Coronary artery (tissue), 2 donors: ENCODE measurements around the gene PREB.
A peak's percentile ranks its signal among the peaks of the same experiment; 100 is the strongest.
"Not testable (repeated sequence)": the region's sequence is repeated elsewhere in the genome, so short reads cannot be mapped to it uniquely, and the experiment has no call there.

ENCODE experiments used
- DNase-seq: peaks from one replicate; pipeline ENCODE4 v3.0.0-alpha.2; 2017; ENCODE audit warnings: low spot score
- H3K27ac ChIP-seq, 2 donors: fragments of 200-600 bp; sonication (generic); one replicate each; pipeline ENCODE4 v1.5.1; 2016 to 2019
- H3K4me3 ChIP-seq: fragments of 200-600 bp; sonication (generic); 2 replicates; pipeline ENCODE4 v1.5.1; 2016; ENCODE audit warnings: mild to moderate bottlenecking, moderate library complexity
- TF ChIP-seq, protein P1 (sequence below): fragments of 200-600 bp; sonication (generic); IDR thresholded peaks from one replicate; pipeline ENCODE4 v1.5.1; 2019; ENCODE audit warnings: antibody characterized with exemption

PREB gene, protein sequence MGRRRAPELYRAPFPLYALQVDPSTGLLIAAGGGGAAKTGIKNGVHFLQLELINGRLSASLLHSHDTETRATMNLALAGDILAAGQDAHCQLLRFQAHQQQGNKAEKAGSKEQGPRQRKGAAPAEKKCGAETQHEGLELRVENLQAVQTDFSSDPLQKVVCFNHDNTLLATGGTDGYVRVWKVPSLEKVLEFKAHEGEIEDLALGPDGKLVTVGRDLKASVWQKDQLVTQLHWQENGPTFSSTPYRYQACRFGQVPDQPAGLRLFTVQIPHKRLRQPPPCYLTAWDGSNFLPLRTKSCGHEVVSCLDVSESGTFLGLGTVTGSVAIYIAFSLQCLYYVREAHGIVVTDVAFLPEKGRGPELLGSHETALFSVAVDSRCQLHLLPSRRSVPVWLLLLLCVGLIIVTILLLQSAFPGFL

DNA sequence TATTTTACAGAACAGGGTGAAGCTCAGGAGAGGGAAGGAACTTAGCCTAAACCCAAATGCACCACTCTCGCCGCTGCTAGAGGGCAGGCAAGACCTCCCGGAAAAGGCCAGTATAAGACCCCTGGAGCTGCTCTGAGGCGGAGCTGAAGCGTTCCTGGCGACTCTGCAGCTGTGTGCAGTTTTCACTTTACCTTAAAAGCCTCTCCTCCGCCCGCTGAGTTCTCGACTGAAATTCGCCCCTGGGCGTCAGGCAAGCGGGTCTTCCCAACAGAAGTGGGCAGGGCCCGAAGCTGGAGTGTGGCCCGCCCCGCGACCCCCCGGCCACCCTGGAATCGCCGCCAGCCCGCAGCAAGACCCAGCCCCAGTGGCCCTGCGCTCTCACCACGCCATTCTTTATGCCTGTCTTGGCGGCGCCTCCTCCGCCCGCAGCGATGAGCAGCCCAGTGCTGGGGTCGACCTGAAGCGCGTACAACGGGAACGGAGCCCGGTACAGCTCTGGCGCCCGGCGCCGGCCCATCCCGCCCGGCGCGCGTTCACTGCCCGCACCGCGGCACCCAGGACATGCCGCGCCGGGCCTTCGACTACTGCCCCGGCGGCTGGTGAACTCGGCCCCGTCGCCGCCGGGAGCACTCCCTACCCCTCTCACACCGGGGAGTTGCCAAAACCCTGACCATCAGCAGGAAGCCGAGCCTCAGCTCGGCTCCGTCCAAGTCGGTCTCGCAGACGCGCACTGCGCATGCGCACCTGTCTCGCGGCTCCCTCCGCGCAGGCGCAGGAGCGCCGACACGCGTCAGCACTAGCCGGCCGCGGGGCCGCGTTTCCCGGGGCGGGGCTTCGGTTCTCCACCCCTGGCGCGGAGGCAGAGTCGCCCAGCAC is at the start of gene PREB:
PREB (minus strand) TSS at position 732 of the 876 bp plus-strand sequence; CDS start at position 517, 215 bp downstream.
- peak within 1 kb of the TSS; percentile 66 to 96 for H3K27ac ChIP-seq
- TF ChIP-seq, protein P1, sequence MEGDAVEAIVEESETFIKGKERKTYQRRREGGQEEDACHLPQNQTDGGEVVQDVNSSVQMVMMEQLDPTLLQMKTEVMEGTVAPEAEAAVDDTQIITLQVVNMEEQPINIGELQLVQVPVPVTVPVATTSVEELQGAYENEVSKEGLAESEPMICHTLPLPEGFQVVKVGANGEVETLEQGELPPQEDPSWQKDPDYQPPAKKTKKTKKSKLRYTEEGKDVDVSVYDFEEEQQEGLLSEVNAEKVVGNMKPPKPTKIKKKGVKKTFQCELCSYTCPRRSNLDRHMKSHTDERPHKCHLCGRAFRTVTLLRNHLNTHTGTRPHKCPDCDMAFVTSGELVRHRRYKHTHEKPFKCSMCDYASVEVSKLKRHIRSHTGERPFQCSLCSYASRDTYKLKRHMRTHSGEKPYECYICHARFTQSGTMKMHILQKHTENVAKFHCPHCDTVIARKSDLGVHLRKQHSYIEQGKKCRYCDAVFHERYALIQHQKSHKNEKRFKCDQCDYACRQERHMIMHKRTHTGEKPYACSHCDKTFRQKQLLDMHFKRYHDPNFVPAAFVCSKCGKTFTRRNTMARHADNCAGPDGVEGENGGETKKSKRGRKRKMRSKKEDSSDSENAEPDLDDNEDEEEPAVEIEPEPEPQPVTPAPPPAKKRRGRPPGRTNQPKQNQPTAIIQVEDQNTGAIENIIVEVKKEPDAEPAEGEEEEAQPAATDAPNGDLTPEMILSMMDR, result no peak
- peak; percentile 96 for DNase-seq
- H3K4me3 ChIP-seq, result peak within 1 kb of the TSS; percentile 94

DNA sequence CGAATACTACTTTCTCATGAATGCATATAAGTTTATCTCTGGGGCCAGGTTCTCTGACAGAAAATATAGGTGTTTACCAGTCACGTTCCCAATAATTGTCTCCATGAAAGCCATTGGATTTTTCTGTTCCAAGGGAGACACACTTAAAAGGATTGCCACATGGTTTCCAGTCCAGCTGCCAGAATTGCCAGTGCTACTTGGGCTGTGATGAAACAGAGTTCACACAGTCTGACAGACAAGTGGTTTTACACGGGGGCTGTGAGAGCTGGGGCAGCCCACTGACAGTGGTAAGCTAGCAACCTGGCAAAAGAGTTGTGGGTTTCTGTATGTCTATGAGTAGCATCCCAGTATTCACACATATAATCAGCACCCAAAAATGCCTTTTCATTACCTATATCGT is 49.7 kb upstream of the PREB start:
- DNase-seq, result no peak
- peak overlapping the region; percentile 61 to 90 for H3K27ac ChIP-seq
- TF ChIP-seq, protein P1, result no peak
- no peak overlapping the region for H3K4me3 ChIP-seq

DNA sequence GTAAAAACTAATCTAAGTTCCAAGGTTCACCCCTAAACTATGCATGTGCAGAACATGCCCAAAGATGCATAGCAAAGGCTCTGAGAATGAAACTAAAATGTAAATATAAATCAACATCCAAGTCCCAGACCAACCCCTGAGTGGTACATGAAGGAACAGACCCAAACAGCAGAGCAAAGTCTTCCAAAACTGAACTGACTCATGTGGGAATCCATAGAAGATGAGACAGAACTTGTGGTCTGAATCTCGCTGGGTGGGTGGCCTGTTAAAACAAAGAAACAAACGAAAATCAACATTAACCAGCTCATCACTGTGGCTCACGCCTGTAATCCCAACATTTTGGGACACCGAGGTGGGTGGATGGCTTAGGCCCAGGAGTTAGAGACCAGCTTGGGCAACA is 47.9 kb upstream of the PREB start:
- Histone ChIP-seq H3K27ac (peak overlapping the region in 1 of 2 donors; percentile 13), H3K4me3 (no peak overlapping the region)
- DNase-seq, result no peak
- TF ChIP-seq, protein P1, result no peak

DNA sequence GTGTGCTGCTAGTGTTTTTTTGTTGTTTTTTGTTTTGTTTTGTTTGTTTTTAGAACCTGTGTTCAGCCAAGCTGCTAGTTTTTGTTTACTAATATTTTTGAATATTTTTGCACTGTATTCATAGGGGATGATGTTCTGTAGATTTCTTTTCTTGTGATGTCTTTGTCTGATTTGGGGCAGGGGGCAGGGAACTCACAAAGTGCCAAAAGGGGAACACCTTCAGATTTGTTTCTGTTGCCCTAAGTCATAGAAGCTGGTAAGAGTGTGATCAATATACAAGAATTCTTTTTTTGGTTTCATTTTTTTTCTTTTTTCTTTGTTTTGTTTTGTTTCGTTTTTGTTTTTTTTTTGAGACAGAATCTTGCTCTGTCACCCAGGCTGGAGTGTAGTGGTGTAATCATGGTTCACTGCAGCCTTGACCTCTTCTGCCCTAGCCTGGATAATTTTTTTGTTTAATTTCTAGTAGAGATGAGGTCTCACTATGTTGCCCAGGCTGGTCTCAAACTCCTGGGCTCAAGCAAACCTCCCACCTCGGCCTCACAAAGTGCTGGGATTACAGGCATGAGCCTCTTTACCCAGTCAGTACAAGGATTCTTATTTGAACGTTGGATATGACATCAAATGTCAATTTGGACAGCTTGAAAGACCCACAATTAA is 45.0 kb upstream of the PREB start:
- TF ChIP-seq, protein P1, result no peak
- peak overlapping the region in 1 of 2 donors; percentile 43 for H3K27ac ChIP-seq
- DNase-seq, result no peak

DNA sequence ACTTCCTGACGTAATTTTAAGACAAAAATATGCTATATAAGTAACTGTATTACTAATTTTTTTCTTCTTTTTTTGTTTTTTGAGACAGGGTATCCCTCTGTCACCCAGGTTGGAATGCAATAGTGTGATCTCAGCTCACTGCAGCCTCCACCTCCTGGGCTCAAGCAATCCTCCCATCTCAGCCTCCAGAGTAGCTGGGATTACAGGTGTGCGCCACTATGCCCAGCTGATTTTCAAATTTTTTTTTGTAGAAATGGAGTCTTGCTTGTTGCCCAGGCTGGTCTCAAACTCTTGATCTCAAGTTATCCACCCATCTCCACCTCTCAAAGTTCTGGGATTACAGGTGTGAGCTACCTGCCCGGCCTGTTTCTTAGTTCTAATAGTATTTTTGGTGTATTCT is 44.0 kb upstream of the PREB start:
- no peak overlapping the region for H3K4me3 ChIP-seq
- no peak overlapping the region for H3K27ac ChIP-seq
- DNase-seq, result no peak
- TF ChIP-seq, protein P1, result no peak

More for the DNA sequence above, 45.0 kb upstream of the PREB start:
- H3K4me3 ChIP-seq, result no peak overlapping the region

DNA sequence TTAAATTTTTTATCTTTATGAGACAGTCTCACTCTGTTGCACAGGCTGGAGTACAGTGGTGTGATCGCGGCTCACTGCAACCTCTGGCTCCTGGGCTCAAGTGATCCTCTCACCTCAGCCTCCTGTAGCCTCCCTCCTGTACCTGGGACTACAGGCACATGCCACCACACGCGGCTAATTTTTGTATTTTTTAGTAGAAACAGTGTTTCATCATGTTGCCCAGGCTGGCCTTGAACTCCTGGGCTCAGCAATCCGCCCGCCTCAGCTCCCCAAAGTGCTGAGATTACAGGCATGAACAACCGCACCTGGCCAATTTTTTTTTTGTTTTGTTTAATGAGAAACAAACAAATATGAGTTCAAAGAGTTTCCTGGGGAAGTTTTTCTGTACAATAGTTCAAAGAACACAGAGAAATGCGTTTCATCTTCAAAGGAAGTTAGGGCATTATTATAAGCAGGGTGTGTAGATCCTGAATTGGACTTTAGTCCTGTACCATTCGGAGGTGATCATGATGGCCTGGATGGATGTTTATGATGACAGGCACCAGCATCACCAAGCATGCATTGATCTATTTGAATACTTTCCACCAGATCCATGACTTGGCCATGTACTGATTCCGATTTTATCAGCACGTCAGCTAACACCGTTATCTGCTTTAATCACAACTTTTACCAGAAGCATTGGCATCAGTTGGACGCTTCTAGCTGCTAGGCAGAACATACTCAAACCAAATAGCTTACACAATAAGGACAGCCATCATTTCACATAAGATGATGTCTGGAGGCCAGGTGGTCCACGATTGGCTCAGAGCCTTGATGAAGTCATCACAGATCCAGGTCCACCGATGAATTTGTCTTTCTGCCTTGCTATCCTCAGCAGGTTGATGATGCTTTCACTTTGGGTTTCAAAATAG is 43.3 kb upstream of the PREB start:
- Histone ChIP-seq H3K4me3 (no peak overlapping the region), H3K27ac (no peak overlapping the region)
- no peak for DNase-seq
- TF ChIP-seq, protein P1, result no peak

DNA sequence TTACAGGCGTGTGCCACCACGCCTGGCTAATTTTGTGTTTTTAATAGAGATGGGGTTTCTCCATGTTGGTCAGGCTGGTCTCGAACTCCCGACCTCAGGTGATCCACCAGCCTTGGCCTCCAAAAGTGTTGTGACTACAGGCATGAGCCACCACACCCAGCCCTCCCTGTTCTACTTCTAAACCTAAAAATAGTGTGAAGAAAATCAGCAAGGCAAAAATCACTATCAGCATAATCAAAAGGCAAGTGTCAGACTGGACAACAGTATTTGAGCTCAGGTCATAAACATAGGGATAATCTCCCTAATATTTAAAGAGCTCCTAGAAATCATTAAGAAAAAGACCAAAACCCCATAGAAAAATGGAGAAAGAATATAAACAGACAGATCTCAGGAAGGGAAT is 41.3 kb upstream of the PREB start:
- not testable (repeated sequence) for DNase-seq, H3K4me3 ChIP-seq
- H3K27ac ChIP-seq, result peak overlapping the region in 1 of 2 donors; percentile 51
